GM12892 (cell line): ENCODE measurements around the gene NRM. TPM values are rescaled to one million over a fixed set of nuclear protein-coding genes. Genes with fewer than 3 reads are reported as not detected.

ENCODE experiments used
- DNase-seq: peaks from one replicate; pipeline ENCODE4 v3.0.0; 2011; ENCODE audit not compliant: insufficient read length
- FAIRE-seq: peaks from 2 replicates; lab custom pipeline; 2011; peaks lifted over from hg19 to GRCh38; lab: Jason Lieb, UNC
- POLR2A ChIP-seq: IDR thresholded peaks from 2 replicates; pipeline ENCODE4 v1.6.1; 2011; ENCODE audit warnings: low read depth, low read length, control low read depth
- POLR2AphosphoS5 ChIP-seq: IDR thresholded peaks from 2 replicates; pipeline ENCODE4 v1.6.1; 2011; ENCODE audit warnings: low read depth, low read length, control low read depth
- TAF1 ChIP-seq: IDR thresholded peaks from 2 replicates; pipeline ENCODE4 v1.6.1; 2011; ENCODE audit warnings: low read depth, mild to moderate bottlenecking, control low read depth, low read length, borderline replicate concordance
- polyA plus RNA-seq: library from polyadenylated mRNA; unstranded; fragments of >200 nt; gene quantifications from one replicate; pipeline ENCODE4 v1.2.1, GENCODE V29; 2012; ENCODE audit warnings: missing spikeins, inconsistent platforms; ENCODE audit not compliant: missing spikeins

The NRM gene, protein sequence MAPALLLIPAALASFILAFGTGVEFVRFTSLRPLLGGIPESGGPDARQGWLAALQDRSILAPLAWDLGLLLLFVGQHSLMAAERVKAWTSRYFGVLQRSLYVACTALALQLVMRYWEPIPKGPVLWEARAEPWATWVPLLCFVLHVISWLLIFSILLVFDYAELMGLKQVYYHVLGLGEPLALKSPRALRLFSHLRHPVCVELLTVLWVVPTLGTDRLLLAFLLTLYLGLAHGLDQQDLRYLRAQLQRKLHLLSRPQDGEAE
- polyA plus RNA-seq: 20.7 TPM

DNA sequence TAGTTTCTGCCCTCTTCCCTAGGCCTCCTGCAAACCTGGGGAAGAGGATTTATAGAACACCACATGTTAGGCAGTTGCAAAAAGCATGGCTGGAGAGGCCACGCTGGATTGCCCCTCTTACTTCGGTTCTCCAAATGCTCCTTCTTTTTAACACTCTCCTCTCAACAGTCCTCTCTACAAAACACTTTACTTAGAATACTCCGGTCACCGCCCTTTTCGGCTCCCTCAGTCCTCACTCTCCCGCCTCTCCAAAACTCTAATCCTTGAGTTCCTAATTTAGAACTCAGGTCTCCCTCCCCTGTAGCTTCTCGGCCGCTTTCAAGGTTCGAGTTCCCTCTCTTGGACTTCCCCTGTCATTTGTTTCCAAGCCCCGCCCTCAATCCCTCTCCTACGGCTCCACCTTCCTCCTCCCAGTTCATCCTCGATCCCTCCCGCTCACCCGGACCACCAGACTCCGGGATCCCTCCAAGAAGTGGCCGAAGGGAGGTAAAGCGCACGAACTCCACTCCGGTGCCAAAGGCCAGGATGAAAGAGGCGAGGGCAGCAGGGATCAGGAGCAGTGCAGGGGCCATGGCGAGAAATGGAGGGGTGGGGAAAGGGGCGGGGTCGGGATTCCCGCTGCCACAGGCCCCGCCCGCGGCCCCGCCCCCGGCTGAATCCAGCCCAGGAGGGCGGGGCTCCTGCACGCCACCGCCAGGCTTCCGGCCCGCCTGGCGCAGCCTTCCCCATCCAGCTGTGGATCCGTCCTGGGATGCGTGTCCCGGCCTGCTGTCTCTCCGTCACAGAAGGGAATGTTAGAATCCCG, at the start of gene NRM:
NRM (minus strand) TSS at position 582 of the 805 bp plus-strand sequence; CDS start at position 572, 10 bp downstream.
- DNase-seq: peak; percentile 80

DNA sequence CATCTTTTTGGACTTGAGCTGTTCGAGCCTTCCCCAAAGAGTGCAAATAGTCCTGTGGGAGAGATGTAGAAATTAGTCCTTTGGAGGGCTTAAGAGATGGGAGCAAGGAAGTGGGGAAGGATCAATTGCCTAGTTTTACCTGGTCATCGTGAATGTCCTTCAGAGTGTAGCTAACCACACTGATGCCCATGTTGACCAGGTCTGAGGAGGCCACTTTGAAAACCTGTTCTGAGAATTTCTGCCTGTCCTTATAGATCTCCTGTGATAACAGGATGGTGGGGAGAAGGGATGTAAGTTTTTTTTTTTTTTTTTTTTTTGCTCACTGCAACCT, 49.7 kb upstream of the NRM start:
- TF ChIP-seq POLR2AphosphoS5 (no peak), POLR2A (no peak), TAF1 (no peak)
- FAIRE-seq (no peak), DNase-seq (no peak)

More for the DNA sequence above, at the start of gene NRM:
- peak; percentile 85 for FAIRE-seq
- TF ChIP-seq TAF1 (no peak), POLR2A (peak; percentile 22; the same call in 1 of the 2 replicates), POLR2AphosphoS5 (no peak)

DNA sequence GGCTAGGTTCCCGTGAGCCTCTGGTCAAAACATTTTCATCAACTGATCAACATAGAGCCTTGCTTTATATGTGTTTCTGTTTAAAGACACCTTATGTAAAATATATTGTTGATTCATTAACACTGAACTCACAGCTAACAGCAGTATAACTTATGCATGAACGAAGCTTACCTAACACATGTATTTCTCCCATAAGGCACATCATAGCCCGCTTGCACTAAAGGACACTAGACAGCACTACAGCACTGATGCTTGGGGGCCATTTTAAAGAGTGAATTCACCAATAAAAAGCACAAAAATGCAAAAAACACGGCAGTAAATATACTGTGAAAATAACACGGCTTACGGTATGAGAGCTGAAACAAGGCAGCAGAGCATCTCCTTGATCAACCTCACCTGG, 47.7 kb upstream of the NRM start:
- TF ChIP-seq POLR2AphosphoS5 (no peak), TAF1 (no peak), POLR2A (no peak)
- no peak for DNase-seq
- no peak for FAIRE-seq

DNA sequence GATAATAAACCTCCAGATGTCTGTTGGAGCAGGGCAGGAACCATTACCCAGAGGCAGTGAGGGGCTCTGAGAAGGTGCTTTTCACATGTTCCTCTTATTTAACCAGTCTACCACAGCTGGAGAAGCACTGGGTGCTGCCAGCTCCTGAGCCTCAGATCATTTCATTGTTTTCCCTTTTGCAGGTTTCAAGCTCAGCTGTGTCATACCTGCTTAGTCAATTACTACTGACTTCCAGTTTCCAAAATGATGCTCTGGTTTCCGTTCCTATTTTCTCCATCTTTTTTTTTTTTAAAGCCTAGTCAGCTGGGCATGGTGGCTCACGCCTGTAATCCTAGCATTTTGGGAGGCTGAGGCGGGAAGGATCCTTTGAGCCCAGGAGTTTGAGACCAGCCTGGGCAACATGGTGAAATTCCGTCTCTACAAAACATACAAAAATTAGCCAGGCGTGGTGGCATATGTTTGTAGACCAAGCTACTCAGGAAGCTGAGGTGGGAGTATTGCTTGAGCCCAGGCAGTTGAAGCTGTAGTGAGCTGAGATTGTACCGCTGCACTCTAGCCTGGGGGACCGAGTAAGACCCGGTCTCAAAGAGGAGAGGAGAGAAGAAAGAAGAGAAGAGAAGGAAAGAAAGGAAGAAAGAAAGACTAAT, 45.0 kb upstream of the NRM start:
- no peak for FAIRE-seq
- TF ChIP-seq TAF1 (no peak), POLR2A (no peak), POLR2AphosphoS5 (no peak)

DNA sequence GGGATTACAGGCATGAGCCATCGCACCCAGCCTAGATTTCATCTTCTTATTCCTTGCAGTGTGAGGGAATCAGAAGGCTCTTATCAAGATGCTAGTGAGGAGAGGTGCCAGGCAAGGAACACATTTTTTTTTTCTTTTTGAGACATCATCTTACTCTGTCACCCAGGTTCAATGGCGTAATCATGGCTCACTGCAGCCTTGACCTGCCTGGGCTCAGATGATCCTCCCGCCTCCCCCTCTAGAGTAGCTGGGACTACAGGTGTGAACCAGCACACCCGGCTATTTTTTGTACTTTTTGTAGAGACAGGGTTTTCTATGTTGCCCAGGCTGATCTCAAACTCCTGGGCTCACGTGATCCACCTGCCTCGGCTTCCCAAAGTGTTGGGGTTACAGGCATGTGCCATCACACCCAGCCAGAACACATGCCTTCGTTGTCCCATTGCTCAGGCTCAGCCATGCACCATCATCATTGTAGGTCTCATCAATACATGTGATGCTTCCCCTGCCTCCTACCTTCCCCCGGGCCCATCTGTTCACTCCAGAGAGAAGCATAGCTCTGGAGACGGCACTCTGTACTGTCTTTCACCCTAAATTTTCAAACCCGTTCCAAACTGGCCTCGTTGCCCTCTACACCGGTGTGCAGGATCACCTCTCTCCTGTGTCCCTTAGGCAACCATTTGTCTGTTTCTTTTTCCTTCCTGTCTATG, 41.6 kb upstream of the NRM start:
- TF ChIP-seq POLR2A (no peak), POLR2AphosphoS5 (no peak), TAF1 (no peak)
- FAIRE-seq (no peak), DNase-seq (no peak)

More for the DNA sequence above, 45.0 kb upstream of the NRM start:
- DNase-seq: no peak

DNA sequence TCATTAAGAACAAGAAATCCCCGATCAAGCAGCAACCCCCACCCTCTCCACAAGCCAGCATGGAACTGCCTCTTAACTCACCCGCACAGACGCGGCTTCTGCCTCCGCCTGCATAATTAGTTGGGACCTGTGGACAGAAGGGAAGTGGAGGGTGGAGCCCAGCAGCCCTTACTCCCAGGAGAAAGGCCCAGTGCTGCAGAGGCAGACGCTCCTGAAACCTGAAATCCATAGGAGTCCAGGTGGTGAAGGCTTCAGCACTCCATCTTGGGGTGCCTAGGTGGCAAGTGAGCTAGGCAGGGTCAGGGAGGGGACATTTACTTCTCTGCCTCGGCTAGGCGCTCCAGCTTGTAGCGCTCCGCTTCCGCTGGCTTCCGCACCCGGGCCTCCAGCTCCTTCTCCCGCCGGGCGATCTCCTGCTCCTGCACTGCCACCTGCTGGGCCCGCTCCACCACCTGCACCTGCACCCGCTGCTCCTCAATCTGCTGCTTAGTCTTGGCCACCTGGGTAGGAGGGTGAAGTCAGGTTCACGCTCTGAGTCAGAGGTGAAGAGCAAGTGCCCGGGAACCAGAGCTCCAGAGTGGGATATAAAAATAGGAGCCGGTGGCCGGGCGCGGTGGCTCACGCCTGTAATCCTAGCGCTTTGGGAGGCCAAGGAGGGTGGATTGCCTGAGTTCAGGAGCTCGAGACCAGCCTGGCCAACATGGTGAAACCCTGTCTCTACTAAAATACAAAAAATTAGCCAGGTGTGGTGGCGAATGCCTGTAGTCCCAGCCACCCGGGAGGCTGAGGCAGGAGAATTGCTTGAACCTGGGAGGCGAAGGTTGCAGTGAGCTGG, 40.0 kb upstream of the NRM start:
- FAIRE-seq: peak; percentile 82
- DNase-seq: peak; percentile 80

DNA sequence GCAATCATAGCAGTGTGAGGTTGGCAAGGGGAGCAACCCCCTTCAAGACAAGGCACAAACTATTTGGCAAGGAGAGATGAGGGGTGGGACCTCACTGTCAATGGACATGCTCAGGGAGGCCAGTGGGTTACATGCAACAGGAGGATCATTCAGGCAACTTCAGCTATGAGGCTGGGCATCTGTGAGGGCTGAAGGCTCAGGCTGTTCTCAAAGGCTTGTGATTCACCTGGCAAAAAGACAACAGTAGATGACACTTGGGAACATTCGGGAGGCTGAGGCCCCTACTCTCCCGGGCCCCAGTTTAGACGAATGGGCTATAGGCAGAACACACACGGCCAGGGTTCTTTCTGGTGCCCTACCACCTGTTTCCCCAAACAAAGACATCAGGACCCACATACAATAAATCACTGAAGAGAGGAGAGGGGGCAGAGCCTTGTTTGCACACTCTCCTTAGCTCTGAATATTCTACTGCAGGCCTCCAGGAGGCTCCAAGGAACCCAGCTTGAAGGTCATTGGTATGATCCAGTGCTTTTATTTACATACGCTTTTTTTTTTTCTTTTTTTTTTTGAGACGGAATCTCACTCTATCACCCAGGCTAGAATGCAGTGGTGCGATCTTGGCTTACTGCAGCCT, 37.3 kb upstream of the NRM start:
- TF ChIP-seq TAF1 (no peak), POLR2AphosphoS5 (no peak), POLR2A (no peak)
- no peak for DNase-seq

More for the DNA sequence above, 40.0 kb upstream of the NRM start:
- TF ChIP-seq POLR2A (no peak), POLR2AphosphoS5 (no peak), TAF1 (no peak)

DNA sequence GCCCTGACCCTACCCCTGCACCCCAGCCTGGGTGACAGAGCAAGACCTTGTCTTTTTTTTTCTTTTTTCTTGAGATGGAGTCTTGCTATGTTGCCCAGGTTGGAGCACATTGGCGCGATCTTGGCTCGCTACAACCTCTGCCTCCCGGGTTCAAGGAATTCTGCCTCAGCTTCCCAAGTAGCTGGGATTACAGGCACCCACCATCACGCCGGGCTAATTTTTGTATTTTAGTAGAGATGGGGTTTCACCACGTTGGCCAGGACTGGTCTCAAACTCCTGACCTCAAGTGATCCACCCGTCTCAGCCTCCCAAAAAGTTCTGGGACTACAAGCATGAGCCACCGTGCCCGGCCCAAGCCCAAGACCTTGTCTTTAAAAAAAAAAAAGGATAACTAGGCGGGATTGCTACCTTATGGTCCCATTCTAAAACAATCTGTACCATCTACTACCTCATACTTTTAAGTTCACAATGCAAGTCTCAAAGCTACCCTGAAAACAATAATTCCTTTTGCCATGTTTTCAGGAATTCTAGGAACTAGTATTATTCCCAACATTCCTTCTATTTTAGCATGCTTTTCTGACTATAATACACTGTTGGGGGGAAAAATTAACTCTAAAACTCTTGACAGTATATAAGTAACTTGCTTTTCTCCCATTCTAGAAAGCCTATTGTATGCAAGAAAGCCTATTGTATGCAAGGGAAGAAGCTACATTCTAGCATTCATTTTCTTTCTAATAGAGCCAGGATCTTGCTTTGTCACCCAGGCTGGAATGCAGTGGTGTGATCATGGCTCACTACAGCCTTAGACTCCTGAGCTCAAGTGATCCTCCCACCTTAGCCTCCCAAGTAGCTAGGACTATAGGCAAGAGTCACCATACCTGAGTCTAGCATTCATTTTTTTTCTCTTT, 36.0 kb upstream of the NRM start:
- no peak for DNase-seq
- TF ChIP-seq POLR2AphosphoS5: no peak
- no peak for TF ChIP-seq TAF1
- TF ChIP-seq POLR2A: no peak
- no peak for FAIRE-seq

More for the DNA sequence above, 37.3 kb upstream of the NRM start:
- no peak for FAIRE-seq

DNA sequence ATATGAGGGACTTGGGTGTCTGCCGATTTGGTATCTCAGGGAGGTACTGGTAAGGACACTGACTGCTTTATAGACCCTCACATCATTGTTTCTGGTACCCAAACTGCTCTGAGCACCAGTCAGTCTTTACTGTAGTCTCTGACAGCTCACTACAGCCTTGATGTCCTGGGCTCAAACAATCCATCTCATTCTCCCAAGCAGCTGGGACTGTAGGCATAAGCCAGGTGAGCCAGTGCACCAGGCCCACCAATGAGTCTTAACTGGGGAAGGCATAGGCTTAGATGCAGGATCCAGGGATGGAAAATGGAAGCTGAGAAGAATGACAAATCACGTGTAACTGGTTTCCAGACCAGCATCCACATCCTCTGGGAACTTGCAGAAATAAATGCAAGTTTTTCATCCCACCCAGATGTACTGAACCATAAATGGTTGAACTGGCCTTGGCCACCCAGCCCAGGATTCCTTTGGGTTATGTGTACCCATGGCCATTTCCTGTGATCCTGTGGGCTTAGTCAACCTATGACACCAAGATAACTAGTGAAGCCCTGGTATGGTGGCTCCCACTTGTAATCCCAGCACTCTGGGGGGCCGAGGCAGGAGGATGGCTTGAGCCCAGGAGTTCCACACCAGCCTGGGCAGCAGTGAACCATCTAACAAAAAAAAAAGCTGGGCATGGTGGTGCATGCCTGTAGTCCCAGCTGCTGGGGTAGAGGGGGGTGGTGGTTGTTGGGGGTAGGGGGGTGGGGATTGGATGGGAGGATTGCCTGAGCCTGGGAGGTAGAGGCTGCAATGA, 35.1 kb upstream of the NRM start:
- no peak for FAIRE-seq
- no peak for TF ChIP-seq TAF1
- peak; percentile 85 for TF ChIP-seq POLR2A
- peak; percentile 98 for TF ChIP-seq POLR2AphosphoS5
- no peak for DNase-seq
